Mesothelial cell of epicardium (in vitro differentiated cells): ENCODE data around the gene DDX31. TPM values are rescaled to one million over a fixed set of nuclear protein-coding genes. Genes with fewer than 3 reads are reported as not detected.

Experiments
- DNase-seq, 2 experiments: peaks; one replicate each; pipeline ENCODE4 v3.0.0; 2021; ENCODE audit warnings: low spot score in 2 of 2; ENCODE audit not compliant: unreplicated experiment in 2 of 2
- H3K27ac Mint-ChIP-seq: 2 replicates; pipeline ENCODE4 v1.8.0; 2021; ENCODE audit warnings: mixed read lengths
- H3K27me3 Mint-ChIP-seq: 2 replicates; pipeline ENCODE4 v1.8.0; 2021; ENCODE audit warnings: low read depth, mixed read lengths
- H3K36me3 Mint-ChIP-seq: 2 replicates; pipeline ENCODE4 v1.8.0; 2021; ENCODE audit warnings: mixed read lengths
- H3K4me1 Mint-ChIP-seq: 2 replicates; pipeline ENCODE4 v1.8.0; 2021; ENCODE audit warnings: mixed read lengths
- H3K4me3 Mint-ChIP-seq: 2 replicates; pipeline ENCODE4 v1.8.0; 2021; ENCODE audit warnings: mild to moderate bottlenecking, moderate library complexity, mixed read lengths
- H3K9me3 Mint-ChIP-seq: 2 replicates; pipeline ENCODE4 v1.8.0; 2021; ENCODE audit warnings: mixed read lengths
- total RNA-seq: library from RNA; stranded (reverse); gene quantifications from 3 replicates; pipeline ENCODE4 v1.2.1, GENCODE V29; 2021
- TF ChIP-seq, protein P1 (sequence below): fragments of 200-600 bp; sonication (generic); IDR thresholded peaks from one replicate; pipeline ENCODE4 v1.5.0; 2021; ENCODE audit warnings: antibody characterized with exemption; ENCODE audit not compliant: unreplicated experiment

The DDX31 gene
- total RNA-seq, 1 donor from 2014 or later, result 22.9 TPM

GRCh38 chr9:132627594-132627993, 42.2 kb downstream of the DDX31 start:
- no peaks in the 10 kb centered on the region for H3K27me3 Mint-ChIP-seq
- H3K27ac Mint-ChIP-seq, result no peak overlapping the region
- H3K4me3 Mint-ChIP-seq, result no peak overlapping the region
- peaks cover 6% of the 10 kb centered on the region for H3K4me1 Mint-ChIP-seq
- TF ChIP-seq, protein P1, sequence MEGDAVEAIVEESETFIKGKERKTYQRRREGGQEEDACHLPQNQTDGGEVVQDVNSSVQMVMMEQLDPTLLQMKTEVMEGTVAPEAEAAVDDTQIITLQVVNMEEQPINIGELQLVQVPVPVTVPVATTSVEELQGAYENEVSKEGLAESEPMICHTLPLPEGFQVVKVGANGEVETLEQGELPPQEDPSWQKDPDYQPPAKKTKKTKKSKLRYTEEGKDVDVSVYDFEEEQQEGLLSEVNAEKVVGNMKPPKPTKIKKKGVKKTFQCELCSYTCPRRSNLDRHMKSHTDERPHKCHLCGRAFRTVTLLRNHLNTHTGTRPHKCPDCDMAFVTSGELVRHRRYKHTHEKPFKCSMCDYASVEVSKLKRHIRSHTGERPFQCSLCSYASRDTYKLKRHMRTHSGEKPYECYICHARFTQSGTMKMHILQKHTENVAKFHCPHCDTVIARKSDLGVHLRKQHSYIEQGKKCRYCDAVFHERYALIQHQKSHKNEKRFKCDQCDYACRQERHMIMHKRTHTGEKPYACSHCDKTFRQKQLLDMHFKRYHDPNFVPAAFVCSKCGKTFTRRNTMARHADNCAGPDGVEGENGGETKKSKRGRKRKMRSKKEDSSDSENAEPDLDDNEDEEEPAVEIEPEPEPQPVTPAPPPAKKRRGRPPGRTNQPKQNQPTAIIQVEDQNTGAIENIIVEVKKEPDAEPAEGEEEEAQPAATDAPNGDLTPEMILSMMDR, result no peak
- no peaks in the 10 kb centered on the region for H3K9me3 Mint-ChIP-seq
- DNase-seq, result no peak
- peaks cover 38% of the 10 kb centered on the region for H3K36me3 Mint-ChIP-seq

DNA sequence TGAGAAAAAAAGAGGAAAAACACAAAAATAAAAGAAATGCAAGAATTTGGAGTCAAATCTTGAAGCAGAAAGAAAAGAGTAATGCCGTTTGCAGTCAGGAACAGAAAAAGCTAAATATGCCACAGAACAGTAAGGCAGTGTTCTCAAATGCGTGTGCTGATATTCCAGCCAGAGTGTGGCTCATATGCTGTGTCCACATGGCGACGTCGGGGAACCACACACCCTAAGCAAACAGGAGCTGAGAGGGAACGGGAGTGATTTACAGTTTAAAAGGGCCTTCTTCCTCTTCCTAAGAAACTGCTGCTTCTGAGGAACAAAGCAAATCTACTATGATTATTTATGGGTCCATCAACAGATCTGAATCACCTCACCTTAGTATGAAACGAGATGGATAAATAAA, 42.7 kb downstream of the DDX31 start:
- H3K9me3 Mint-ChIP-seq, result no peaks in the 10 kb centered on the region
- TF ChIP-seq, protein P1, result no peak
- peaks cover 40% of the 10 kb centered on the region for H3K36me3 Mint-ChIP-seq

DNA sequence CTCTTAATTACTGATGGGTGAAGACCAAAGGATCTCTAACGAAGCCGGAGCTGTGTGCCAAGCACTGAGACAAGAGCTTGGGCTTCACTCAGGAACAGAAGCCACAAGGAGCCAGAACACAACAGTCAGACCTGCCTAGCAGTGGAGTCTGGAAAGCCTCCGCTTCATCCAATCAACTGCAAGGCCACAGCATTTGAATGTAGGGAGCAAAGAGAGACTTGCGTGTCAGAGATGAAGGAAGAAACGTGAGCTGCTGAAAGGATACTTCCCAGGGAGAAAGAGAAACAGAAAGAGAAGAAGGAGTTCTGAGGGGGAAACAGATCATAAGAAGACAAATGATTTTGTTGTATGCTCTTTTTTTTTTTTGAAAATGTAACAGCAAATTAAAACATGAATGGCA, 43.5 kb downstream of the DDX31 start:
- Mint-ChIP-seq H3K4me3 (no peak overlapping the region), H3K4me1 (peaks cover 7% of the 10 kb centered on the region), H3K27me3 (no peaks in the 10 kb centered on the region), H3K36me3 (peaks cover 40% of the 10 kb centered on the region), H3K9me3 (no peaks in the 10 kb centered on the region), H3K27ac (no peak overlapping the region)
- DNase-seq, result no peak
- TF ChIP-seq, protein P1, result no peak

More for the DNA sequence above, 42.7 kb downstream of the DDX31 start:
- DNase-seq, result no peak
- Mint-ChIP-seq H3K27ac (no peak overlapping the region), H3K4me3 (no peak overlapping the region), H3K27me3 (no peaks in the 10 kb centered on the region), H3K4me1 (peaks cover 10% of the 10 kb centered on the region)

DNA sequence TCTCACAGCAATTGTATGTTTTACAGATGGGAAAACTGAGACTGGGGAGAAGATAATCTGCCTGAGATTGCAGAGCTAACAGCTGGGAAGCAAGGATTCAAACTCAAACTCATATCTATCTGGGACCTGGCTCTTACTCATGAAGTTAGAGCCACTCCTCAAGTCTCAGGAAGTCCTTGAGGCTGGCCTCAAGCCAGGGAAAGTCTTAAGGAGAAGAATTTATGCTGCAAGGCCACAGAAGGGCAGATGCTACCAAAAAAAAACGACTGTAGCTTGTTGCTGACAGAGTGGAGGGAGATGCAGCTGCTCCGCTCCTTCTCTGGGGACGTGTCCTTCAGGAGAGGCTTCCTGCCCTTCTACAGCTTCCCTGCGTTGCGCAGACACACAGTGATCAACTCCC, 47.6 kb downstream of the DDX31 start:
- H3K36me3 Mint-ChIP-seq, result peaks cover 26% of the 10 kb centered on the region

GRCh38 chr9:132616725-132617124, 53.1 kb downstream of the DDX31 start:
- Mint-ChIP-seq H3K4me3 (no peak overlapping the region), H3K27me3 (no peaks in the 10 kb centered on the region), H3K9me3 (no peaks in the 10 kb centered on the region), H3K4me1 (no peaks in the 10 kb centered on the region), H3K27ac (no peak overlapping the region), H3K36me3 (peaks cover 26% of the 10 kb centered on the region)
- TF ChIP-seq, protein P1, result no peak
- no peak for DNase-seq

More for the DNA sequence above, 47.6 kb downstream of the DDX31 start:
- Mint-ChIP-seq H3K27me3 (no peaks in the 10 kb centered on the region), H3K9me3 (no peaks in the 10 kb centered on the region), H3K4me1 (peaks cover 6% of the 10 kb centered on the region), H3K27ac (no peak overlapping the region), H3K4me3 (no peak overlapping the region)
- DNase-seq, result no peak
- TF ChIP-seq, protein P1, result no peak

DNA sequence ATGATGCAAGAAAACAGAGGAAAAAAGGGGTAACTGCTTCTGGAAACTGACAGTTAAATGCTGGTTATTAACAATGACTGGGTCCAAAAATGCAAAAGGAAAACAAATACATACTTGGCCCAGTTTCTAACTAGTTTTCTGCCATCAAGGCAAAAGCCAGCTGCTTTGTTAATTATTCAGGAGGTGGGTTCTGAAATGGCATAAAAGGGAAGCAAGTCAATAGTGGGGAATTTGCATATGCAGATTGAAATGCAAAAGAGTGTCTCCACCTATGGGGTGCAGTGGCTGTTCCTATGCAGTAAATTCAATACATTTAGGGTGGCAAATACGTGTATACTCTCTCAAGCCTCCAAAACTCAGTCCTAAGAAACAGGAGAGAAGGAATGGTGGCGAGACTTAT, 54.0 kb downstream of the DDX31 start:
- no peak overlapping the region for H3K4me3 Mint-ChIP-seq
- H3K27ac Mint-ChIP-seq, result no peak overlapping the region

More for the DNA sequence above, 54.0 kb downstream of the DDX31 start:
- TF ChIP-seq, protein P1, result no peak
- no peaks in the 10 kb centered on the region for H3K27me3 Mint-ChIP-seq
- DNase-seq, result no peak
- no peaks in the 10 kb centered on the region for H3K9me3 Mint-ChIP-seq
- no peaks in the 10 kb centered on the region for H3K4me1 Mint-ChIP-seq
- peaks cover 30% of the 10 kb centered on the region for H3K36me3 Mint-ChIP-seq
